HG03175 (cell line): ENCODE measurements around the gene FKBP5.
"Not testable (repeated sequence)": the region's sequence is repeated elsewhere in the genome, so short reads cannot be mapped to it uniquely, and the experiment has no call there.

Experiments
- ATAC-seq: cut with Tn5 transposase; IDR thresholded peaks from one replicate; pipeline ENCODE4 v1.9.1; 2021; ENCODE audit warnings: mild to moderate bottlenecking, moderate library complexity; ENCODE audit not compliant: unreplicated experiment

The FKBP5 gene

GRCh38 chr6:35592178-35592577 is 96.5 kb downstream of the FKBP5 start:
- no peak for ATAC-seq

GRCh38 chr6:35590622-35591066 is 98.1 kb downstream of the FKBP5 start:
- no peak for ATAC-seq

- no peak for ATAC-seq
These were observed 98.8 kb downstream of the FKBP5 start for GRCh38 chr6:35589904-35590303.

- ATAC-seq, result no peak
These were observed 99.4 kb downstream of the FKBP5 start for GRCh38 chr6:35589201-35589739.

GRCh38 chr6:35587167-35587566 is 101.5 kb downstream of the FKBP5 start:
- no peak for ATAC-seq

- no peak for ATAC-seq
These were observed 102.2 kb downstream of the FKBP5 start for GRCh38 chr6:35586542-35586941.

GRCh38 chr6:35585658-35586057 is 103.1 kb downstream of the FKBP5 start:
- ATAC-seq, result no peak

- no peak for ATAC-seq
These were observed 104.6 kb downstream of the FKBP5 start for GRCh38 chr6:35583893-35584688.

DNA sequence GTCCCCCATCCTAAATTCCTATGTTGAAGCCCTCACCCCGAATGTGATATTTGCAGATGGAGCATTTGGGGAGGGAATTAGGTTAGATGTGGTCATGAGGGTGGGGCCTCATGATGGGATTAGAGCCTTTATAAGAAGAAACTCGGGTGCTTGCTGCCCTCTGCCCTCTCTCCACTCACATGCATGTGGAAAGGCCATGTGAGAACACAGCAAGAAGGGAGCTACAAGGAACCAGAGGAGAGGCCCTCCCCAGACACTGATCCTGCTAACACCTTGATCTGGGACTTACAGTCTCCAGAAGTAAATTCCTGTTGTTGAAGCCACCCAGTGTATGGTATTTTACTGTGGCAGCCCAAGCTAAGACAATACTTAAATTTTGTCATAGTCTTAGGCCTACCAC is 106.4 kb downstream of the FKBP5 start:
- no peak for ATAC-seq

GRCh38 chr6:35581633-35582032 is 107.1 kb downstream of the FKBP5 start:
- no peak for ATAC-seq

GRCh38 chr6:35580836-35581235 is 107.9 kb downstream of the FKBP5 start:
- no peak for ATAC-seq

- no peak for ATAC-seq
These were observed 112.0 kb downstream of the FKBP5 start for GRCh38 chr6:35576682-35577081.

DNA sequence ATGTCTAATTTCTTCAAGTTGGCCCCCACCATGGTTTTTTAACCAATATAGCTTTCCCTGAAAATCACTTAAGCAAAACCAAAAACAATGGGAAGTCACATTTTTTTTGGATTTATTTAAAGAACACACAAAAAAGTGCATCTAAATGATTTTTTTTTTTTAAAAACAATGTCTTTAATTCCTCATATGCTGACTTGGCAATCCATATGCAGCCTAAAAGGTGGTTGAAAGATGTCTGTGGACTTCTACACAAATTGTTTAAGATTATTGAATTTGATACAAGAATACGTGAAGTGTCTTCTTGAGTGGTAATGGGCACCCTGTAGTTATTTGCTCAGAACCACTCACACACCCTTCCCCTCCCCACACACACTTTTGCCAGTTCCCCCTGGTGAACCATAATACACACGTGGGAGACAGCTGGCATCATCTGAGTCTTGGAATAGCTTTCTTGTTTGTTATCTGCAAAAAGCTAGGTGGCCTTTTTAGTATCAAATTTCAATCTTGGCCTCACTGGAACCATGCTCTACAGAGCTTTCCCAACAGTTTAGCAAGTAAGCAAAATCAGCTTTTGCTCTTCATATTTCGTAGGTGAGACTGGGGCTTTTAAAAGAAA is 115.1 kb downstream of the FKBP5 start:
- no peak for ATAC-seq

GRCh38 chr6:35570885-35571330 is 117.8 kb downstream of the FKBP5 start:
- ATAC-seq, result not testable (repeated sequence)

- no peak for ATAC-seq
These were observed 119.7 kb downstream of the FKBP5 start for GRCh38 chr6:35569011-35569461.

DNA sequence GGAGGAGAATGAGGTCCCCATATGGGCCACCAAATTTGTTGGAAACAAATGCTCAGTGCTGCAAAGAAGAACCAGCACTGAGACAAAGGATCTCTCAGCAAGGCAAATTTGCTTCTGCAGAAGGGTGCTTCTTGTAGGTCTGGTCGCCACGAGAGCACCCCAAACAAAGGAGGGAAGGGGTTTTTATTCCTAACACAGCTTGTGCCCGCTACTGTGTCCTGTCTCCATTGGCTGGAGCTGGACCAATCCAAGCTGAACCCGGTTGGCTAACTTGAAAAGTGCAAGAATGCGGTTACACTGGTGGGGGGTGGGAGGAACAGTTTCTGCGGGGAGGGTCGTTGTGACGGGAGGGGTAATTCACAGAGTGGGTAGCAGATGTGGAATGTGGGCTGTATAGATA is 121.9 kb downstream of the FKBP5 start:
- no peak for ATAC-seq

DNA sequence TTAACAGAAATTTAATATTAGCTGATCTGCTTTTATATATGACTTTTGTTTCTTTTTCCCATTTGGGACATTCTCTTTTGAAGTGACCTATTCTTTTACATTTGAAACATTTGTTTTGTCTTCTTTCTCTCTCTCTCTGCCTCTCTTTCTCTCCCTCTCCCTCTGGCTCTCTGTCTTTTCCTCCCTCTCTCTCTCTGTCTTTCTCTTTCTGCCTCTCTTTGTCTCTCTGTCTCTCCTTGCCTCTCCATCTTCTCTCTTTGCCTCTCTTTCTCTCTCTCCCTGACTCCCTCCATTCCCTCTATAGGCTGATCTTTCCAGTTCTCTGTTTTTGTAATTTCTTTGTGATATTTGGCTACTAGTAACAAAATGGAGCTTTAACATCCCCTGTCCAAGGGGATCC is 124.0 kb downstream of the FKBP5 start:
- no peak for ATAC-seq

DNA sequence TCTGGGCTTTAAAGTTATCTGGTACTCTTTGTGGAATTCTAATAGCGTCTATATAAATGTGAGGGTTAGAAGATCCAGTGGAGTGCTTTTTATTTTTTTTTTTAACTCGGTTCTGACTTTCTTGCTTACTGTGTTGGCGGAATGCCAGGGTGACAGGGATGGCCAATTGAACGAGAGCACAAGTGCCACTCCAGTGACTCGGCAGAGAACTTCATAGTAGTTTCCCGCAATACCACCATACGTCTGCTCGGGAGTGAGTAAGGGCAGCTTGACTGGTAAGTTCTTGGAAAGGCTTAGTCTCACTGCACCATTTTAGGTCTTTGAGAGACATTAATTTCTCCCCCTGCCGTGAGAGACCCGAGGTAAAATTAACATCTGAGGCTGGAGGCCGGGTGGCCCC is 126.7 kb downstream of the FKBP5 start:
- ATAC-seq, result no peak

- no peak for ATAC-seq
These were observed 127.6 kb downstream of the FKBP5 start for GRCh38 chr6:35561113-35561512.

DNA sequence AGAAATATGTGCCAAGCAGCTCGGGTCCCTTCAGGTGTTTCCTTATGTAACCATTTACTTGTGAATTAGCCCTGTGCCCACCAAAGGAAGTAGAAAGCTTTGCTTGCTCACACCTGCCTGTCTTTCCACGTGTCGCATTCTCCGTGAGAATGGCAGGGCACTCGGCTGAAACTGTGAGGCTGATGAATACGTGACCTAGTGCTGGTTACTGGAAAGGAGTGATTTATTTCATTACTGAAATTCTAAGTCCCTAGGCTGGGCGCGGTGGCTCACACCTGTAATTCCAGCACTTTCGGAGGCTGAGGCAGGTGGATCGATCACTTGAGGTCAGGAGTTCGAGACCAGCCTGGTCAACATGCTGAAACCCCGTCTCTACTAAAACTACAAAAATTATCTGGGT is 130.1 kb downstream of the FKBP5 start:
- ATAC-seq, result no peak

DNA sequence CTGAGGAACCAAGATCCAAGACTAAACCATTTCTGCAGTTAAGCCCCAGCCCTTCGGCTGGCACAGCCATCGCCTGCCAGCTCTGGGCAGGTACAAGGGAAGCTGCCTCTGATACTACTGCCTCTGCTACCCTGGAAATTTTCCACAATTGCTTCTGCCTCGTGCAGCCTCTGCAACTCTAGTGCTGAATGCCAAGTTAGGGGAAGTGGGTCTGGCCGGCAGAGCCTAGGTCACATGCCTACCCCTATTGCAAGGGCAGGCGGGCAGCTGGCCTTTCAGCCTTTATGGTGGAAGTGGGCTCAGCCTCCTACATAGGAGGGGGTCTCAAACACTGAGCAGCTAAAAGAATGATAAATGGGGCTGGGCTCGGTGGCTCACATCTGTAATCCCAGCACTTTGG is 131.5 kb downstream of the FKBP5 start:
- no peak for ATAC-seq

GRCh38 chr6:35554811-35555210 is 133.9 kb downstream of the FKBP5 start:
- ATAC-seq, result no peak
